Ramos (cell line): ENCODE results near the gene SNED1.

Experiments
- in situ Hi-C: fragments of 300-500 bp; cut with MboI; formaldehyde crosslinking; loops from one replicate; pipeline ENCODE4 v1.14.3; 2022; ENCODE audit warnings: low sequenced_read_pairs; ENCODE audit not compliant: unreplicated experiment

Gene SNED1

GRCh38 chr2:241122376-241123002 lies 124.1 kb downstream of the SNED1 start:
- in situ Hi-C loops = no loop called here

DNA sequence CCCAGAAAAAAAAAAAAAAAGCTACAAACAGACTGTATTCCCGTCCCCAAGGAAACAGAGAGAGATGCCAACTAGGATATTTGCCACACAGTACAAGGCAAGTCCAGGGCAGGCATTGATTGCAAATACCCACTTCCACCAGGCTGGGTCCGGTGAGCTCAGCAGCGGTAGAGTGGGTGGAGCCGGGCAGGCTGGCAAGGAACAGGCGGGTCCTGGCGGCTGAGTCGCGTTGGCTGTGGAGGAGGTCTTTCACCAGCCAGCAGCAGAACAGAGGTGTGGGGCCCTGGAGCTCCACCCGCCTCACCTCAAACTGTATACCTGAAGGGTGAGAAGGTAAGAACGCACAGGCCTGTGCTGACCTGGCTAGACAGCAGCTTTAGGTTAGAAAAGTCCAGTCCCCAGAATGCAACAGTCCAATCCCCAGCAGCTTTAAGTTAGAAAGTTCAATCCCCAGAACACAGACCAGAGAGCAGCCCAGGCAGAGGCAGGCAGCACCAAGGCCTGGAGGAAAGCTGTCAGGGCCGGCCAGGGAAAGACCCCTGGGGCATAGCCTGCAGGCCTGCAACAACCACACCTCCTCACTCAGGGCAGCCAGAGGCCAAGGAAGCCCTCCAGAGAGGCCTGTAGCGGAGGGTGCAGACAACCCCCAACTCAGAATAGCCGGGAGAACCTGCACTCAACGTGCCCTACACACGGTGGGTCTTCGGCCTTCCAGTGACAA lies 125.6 kb downstream of the SNED1 start:
- in situ Hi-C loops = no loop called here

DNA sequence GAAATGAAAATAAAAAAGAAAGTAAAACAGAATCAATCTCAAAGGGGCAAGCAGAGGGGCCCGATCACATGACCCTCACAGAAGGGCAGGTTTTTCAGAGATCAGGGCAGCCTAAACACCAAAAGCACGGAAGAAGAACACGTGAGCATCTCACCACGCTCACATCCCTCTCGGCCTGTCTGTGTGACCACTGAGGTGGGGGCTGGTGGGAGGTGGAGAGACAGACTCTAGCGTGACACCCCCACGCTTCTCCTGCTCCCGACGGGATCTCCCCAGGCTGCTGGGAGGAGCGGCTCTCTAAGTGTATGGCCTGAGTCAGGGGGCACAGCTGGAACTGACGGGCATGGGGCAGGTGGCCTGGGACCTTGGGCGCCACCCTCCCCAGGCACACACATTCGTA lies 127.2 kb downstream of the SNED1 start:
- in situ Hi-C loops = no loop called here

- in situ Hi-C loops = no loop called here
These were observed 127.8 kb downstream of the SNED1 start for GRCh38 chr2:241126201-241126611.

DNA sequence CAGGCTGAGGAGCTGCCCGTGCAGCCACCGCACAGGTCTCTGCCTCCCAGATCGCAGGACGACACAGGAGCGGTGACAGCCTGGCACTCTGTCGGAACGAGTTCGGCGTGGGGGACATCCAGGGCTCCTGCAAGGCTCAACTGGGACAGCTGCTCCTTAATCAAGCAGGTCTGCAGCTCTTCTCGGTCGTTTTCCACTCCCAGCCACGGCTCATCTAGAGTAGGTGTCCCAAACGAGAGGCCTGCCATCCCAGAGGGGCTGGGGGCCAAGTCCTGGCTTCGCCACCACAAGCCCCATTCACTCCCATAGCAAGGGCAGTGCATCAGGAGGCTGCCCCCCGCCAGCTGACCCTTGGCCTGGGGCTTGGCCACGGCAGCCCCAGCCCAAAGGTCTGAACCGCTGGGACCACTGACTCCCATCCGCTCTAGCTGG lies 128.4 kb downstream of the SNED1 start:
- in situ Hi-C loops = no loop called here

DNA sequence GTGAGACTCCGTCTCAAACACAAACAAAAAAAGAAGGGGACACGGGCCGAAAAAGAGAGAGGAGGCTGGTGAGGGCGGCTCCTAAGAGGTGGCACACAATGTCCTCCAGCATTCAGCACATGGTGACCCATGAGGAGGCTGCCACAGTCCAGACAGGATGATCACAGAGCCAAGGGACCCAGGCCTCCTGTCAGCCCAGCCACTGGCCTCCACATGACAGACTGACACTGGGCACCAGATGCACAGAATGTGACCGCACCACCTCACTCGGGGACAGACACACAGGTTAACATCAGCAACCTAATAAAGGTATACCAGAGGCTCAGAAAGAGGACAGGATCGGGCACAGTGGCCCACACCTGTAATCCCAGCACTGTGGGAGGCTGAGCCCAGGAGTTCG lies 129.8 kb downstream of the SNED1 start:
- in situ Hi-C loops = no loop called here

GRCh38 chr2:241129086-241129871 lies 130.9 kb downstream of the SNED1 start:
- in situ Hi-C loops = no loop called here

- in situ Hi-C loops = no loop called here
These were observed 131.9 kb downstream of the SNED1 start for GRCh38 chr2:241130316-241130715.

GRCh38 chr2:241131531-241131930 lies 133.1 kb downstream of the SNED1 start:
- in situ Hi-C loops = no loop called here

DNA sequence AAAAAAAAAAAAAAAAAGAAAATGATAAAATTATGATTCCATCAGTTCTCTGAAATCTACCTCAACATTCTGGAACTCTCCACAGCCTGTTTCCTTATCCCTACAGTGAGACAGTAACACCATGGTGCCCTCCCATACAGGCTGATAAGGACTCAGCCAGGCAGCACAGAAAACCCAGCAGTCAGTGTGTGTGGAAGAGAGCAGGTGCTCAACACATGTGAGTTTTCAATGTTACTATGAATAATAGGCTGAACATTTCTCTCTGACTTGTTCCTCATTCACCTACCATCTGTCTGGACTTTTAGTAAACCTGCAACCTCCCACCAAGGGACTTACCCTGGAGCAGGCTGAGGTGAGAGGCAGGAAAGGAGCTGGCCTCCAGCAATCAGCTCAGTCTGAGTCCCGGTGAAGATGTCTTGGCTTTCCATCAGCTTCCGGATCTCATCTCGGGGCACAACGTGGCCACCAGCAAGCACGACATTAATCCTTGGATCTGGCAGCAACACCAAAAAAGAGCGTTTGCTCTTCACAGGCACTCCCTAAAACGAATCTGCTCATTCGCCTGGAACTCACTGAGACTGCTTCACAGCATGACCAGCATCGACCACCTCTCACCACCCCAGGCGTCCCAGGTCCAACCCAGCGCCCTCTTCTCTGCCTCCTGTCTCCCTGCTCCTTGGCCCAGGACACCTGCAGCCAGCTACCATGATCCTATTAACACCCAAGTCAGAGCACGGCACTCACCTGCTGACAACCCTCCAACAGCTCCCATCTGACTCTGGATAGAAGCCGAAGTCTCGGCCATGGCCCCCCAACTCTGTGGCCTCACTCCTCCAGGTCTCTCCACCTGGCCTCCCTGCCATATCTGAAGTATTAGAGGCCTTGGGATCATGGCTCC lies 134.4 kb downstream of the SNED1 start:
- in situ Hi-C loops = no loop called here

GRCh38 chr2:241133436-241133820 lies 135.0 kb downstream of the SNED1 start:
- in situ Hi-C loops = no loop called here

DNA sequence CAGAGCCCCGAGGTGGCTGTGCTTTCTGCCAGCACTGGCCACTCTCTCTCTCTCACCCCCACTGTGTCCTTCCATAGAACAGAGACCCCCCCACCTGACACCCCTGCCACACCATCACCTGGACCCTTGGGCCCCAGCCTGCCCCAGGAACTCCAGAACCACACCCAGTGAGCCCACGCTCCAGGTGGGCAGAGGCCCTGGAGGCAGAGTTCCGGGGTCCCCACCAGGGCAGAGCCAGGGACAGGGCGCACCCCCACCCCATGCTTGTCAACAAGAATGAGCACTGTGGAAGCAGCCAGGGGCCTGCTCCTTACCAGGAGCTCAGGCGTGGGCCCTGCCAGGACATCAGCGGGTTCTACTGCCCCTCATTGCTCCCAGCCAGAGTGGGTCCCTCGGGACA lies 136.3 kb downstream of the SNED1 start:
- in situ Hi-C loops = no loop called here

GRCh38 chr2:241135737-241136136 lies 137.3 kb downstream of the SNED1 start:
- in situ Hi-C loops = no loop called here

DNA sequence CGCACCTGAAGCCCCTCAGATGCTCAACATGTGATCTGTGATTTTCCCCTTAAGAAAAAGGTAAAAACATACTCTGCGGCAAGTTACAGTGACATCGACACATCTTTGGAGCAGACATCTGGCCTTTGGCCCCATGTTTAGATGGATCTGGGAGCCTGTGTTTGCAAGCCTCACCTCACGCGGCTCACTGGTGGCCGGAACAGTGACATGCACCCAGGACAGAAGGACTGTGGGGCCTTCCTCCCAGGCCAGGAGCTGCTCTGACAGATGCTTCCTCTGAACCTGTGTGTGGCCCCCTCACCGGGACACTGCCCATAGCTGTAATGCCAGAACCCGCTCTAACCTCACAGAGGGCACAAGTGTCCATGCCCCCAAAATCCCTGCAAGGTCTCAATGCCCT lies 137.8 kb downstream of the SNED1 start:
- in situ Hi-C loops = no loop called here

- in situ Hi-C loops = no loop called here
These were observed 138.3 kb downstream of the SNED1 start for GRCh38 chr2:241136661-241137260.

GRCh38 chr2:241137276-241138190 lies 139.1 kb downstream of the SNED1 start:
- in situ Hi-C loops = no loop called here

GRCh38 chr2:241138471-241138870 lies 140.1 kb downstream of the SNED1 start:
- in situ Hi-C loops = no loop called here

DNA sequence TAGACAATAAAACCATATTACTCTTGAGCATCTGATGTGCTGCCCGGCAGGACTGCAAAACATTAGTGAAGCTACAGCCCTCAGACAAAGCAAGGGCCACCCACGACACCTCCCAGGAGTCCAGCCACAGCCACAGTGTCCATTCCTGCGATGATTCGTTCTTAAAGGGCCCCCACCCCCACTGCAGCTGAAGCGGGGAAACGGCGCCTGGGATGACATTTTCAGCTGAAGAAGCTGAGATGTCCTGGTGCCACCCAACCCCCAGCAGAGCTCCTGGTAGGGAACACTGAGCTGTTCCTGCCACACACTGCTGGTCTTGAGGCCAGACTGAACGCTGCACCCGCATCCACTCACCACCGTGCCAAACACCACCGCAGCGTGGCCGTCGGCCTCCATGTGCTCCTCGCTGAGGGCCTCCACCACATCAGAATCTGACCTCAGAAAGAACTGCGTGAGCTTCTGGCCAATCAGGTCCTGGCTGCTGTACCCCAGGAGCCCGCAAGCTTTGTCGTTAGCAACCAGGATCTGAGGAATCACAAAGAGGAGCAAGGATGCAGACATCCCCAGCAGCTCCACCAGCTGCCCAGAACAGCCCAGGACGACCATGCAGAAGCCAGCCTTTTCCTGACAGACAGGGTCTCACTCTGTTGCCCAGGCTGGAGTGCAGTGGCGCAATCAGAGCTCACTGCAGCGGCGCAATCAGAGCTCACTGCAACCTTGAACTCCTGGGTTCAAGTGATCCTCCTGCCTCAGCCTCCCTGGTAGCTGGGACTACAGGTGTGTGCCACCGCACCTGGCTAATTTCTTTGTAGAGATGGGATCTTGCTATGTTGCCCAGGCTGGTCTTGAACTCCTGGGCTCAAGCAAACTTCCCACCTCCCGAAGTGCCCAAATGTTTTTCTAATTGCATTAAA lies 141.4 kb downstream of the SNED1 start:
- in situ Hi-C loops = no loop called here
